IPS-20b (cell line): ENCODE measurements around the gene CCDC116.

Source experiments
- H3K27ac ChIP-seq: one replicate; pipeline ENCODE4 v1.5.1; 2013; ENCODE audit warnings: low read length
- H3K27me3 ChIP-seq: 2 replicates; pipeline ENCODE4 v1.6.1; 2013; ENCODE audit warnings: mild to moderate bottlenecking, low read length, inconsistent platforms; ENCODE audit not compliant: insufficient read depth
- H3K36me3 ChIP-seq: 2 replicates; pipeline ENCODE4 v1.6.1; 2013; ENCODE audit warnings: low read depth, mild to moderate bottlenecking, inconsistent platforms, low read length, moderate library complexity; ENCODE audit not compliant: insufficient read depth
- H3K4me1 ChIP-seq: 2 replicates; pipeline ENCODE4 v1.6.1; 2013; ENCODE audit warnings: mild to moderate bottlenecking, control low read depth, inconsistent platforms, low read length, moderate library complexity; ENCODE audit not compliant: insufficient read depth
- H3K4me3 ChIP-seq: 2 replicates; pipeline ENCODE4 v1.5.1; 2013; ENCODE audit warnings: mild to moderate bottlenecking, low read length, inconsistent platforms
- H3K9ac ChIP-seq: 2 replicates; pipeline ENCODE4 v1.6.1; 2013; ENCODE audit warnings: low read depth, mild to moderate bottlenecking, inconsistent platforms, low read length, moderate library complexity
- H3K9me3 ChIP-seq: 2 replicates; pipeline ENCODE4 v1.6.1; 2013; ENCODE audit warnings: mild to moderate bottlenecking, low read depth, low read length, inconsistent platforms; ENCODE audit not compliant: insufficient read depth

CCDC116 gene

GRCh38 chr22:21626735-21627469 lies 5.7 kb upstream of the CCDC116 start:
- no peaks in the 10 kb centered on the region for H3K4me1 ChIP-seq
- H3K36me3 ChIP-seq = peaks cover 25% of the 10 kb centered on the region
- no peak overlapping the region for H3K9ac ChIP-seq
- H3K27ac ChIP-seq = no peak overlapping the region
- H3K4me3 ChIP-seq = no peak overlapping the region
- no peaks in the 10 kb centered on the region for H3K9me3 ChIP-seq
- H3K27me3 ChIP-seq = no peaks in the 10 kb centered on the region

GRCh38 chr22:21628386-21629254 lies 3.9 kb upstream of the CCDC116 start:
- Histone ChIP-seq H3K27ac (no peak overlapping the region), H3K9ac (peak overlapping the region; percentile 96; the same call in 1 of the 2 replicates), H3K36me3 (peaks cover 9% of the 10 kb centered on the region), H3K27me3 (no peaks in the 10 kb centered on the region), H3K4me3 (peak overlapping the region; percentile 75), H3K4me1 (no peaks in the 10 kb centered on the region), H3K9me3 (no peaks in the 10 kb centered on the region)

GRCh38 chr22:21629255-21630149 lies 3.1 kb upstream of the CCDC116 start, which contains the start of gene YDJC:
TSS of gene YDJC (minus strand) at chr22:21630022. CDS start at chr22:21630014, 8 bp downstream.
- H3K9ac ChIP-seq = peak within 1 kb of the TSS; percentile 96
- H3K36me3 ChIP-seq = peaks cover 9% of the 10 kb centered on the region
- H3K4me3 ChIP-seq = peak within 1 kb of the TSS; percentile 75
- no peaks in the 10 kb centered on the region for H3K4me1 ChIP-seq
- H3K27me3 ChIP-seq = no peaks in the 10 kb centered on the region
- no peak within 1 kb of the TSS for H3K27ac ChIP-seq
- H3K9me3 ChIP-seq = no peaks in the 10 kb centered on the region

GRCh38 chr22:21631025-21631424 lies 1.5 kb upstream of the CCDC116 start:
- no peak overlapping the region for H3K27ac ChIP-seq
- no peaks in the 10 kb centered on the region for H3K27me3 ChIP-seq
- no peaks in the 10 kb centered on the region for H3K9me3 ChIP-seq
- no peaks in the 10 kb centered on the region for H3K4me1 ChIP-seq
- H3K4me3 ChIP-seq = no peak overlapping the region
- no peak overlapping the region for H3K9ac ChIP-seq
- peaks cover 9% of the 10 kb centered on the region for H3K36me3 ChIP-seq

GRCh38 chr22:21632931-21633330 lies 371 bp downstream of the CCDC116 start:
- no peaks in the 10 kb centered on the region for H3K4me1 ChIP-seq
- no peaks in the 10 kb centered on the region for H3K9me3 ChIP-seq
- H3K36me3 ChIP-seq = peaks cover 5% of the 10 kb centered on the region
- no peaks in the 10 kb centered on the region for H3K27me3 ChIP-seq
- H3K27ac ChIP-seq = no peak overlapping the region
- H3K9ac ChIP-seq = no peak overlapping the region
- H3K4me3 ChIP-seq = no peak overlapping the region

- H3K9ac ChIP-seq = no peak overlapping the region
- no peaks in the 10 kb centered on the region for H3K4me1 ChIP-seq
- H3K36me3 ChIP-seq = no peaks in the 10 kb centered on the region
These were observed 921 bp downstream of the CCDC116 start for GRCh38 chr22:21633481-21633880.

GRCh38 chr22:21634081-21634480 lies 1.5 kb downstream of the CCDC116 start:
- no peaks in the 10 kb centered on the region for H3K27me3 ChIP-seq
- H3K36me3 ChIP-seq = no peaks in the 10 kb centered on the region
- no peak overlapping the region for H3K4me3 ChIP-seq
- H3K9me3 ChIP-seq = no peaks in the 10 kb centered on the region
- no peak overlapping the region for H3K27ac ChIP-seq
- no peaks in the 10 kb centered on the region for H3K4me1 ChIP-seq
- no peak overlapping the region for H3K9ac ChIP-seq

More at GRCh38 chr22:21633481-21633880, 921 bp downstream of the CCDC116 start:
- Histone ChIP-seq H3K27ac (no peak overlapping the region), H3K27me3 (no peaks in the 10 kb centered on the region), H3K9me3 (no peaks in the 10 kb centered on the region), H3K4me3 (no peak overlapping the region)

GRCh38 chr22:21634844-21635243 lies 2.3 kb downstream of the CCDC116 start:
- Histone ChIP-seq H3K9ac (no peak overlapping the region), H3K27me3 (no peaks in the 10 kb centered on the region), H3K36me3 (no peaks in the 10 kb centered on the region), H3K4me3 (no peak overlapping the region), H3K4me1 (no peaks in the 10 kb centered on the region), H3K9me3 (no peaks in the 10 kb centered on the region), H3K27ac (no peak overlapping the region)

GRCh38 chr22:21635771-21636510 lies 3.4 kb downstream of the CCDC116 start:
- Histone ChIP-seq H3K27me3 (peaks cover 5% of the 10 kb centered on the region), H3K36me3 (no peaks in the 10 kb centered on the region), H3K4me1 (peaks cover 1% of the 10 kb centered on the region; the same call in 1 of the 2 replicates), H3K4me3 (no peak overlapping the region), H3K27ac (no peak overlapping the region), H3K9ac (no peak overlapping the region), H3K9me3 (no peaks in the 10 kb centered on the region)

- H3K4me1 ChIP-seq = peaks cover 5% of the 10 kb centered on the region; the same call in 1 of the 2 replicates
- peaks cover 13% of the 10 kb centered on the region for H3K27me3 ChIP-seq
- no peak overlapping the region for H3K9ac ChIP-seq
- H3K36me3 ChIP-seq = no peaks in the 10 kb centered on the region
- H3K27ac ChIP-seq = no peak overlapping the region
- H3K9me3 ChIP-seq = no peaks in the 10 kb centered on the region
- no peak overlapping the region for H3K4me3 ChIP-seq
These were observed 4.2 kb downstream of the CCDC116 start for GRCh38 chr22:21636629-21637218.
